ENCODE measurements around the gene XCR1. TPM values are rescaled to one million over a fixed set of nuclear protein-coding genes. Genes with fewer than 3 reads are reported as not detected.

The XCR1 gene, protein sequence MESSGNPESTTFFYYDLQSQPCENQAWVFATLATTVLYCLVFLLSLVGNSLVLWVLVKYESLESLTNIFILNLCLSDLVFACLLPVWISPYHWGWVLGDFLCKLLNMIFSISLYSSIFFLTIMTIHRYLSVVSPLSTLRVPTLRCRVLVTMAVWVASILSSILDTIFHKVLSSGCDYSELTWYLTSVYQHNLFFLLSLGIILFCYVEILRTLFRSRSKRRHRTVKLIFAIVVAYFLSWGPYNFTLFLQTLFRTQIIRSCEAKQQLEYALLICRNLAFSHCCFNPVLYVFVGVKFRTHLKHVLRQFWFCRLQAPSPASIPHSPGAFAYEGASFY
- under 0.01 TPM in 1 of 2 replicates, not detected in the other for total RNA-seq

DNA sequence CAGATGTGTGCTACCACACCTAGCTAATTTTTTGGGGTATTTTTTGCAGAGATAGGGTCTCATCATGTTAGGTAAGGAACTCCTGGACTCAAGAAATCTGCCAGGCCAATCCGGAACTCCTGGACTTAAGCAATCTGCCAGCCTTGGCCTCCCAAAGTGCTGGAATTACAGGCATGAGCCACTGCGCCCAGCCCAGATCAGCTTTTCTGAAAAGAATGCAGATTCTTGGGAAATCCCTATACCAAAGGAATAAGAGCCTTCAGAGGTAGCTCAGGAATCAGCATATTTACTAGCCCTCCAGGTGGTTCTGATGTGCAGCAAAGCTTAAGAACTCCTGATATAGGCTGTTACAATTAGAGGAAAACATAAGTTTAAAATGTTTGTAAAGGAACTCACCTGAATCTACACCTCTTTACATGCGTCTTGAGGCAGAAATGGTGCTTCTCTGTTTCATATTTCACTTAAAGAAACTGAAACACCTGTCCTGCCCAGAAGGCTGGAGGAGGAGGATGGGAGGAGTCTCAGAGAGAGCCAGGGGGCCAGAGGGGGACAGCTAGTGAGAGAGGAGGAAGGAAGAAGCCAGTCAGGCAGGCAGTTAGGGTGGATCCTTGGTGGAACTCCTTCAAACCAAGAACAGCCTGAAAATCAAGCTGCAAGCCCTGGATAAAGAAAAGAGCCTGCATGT lies at the start of gene XCR1:
Gene XCR1 (minus strand): TSS at position 463 of the 685 bp plus-strand sequence. CDS start 5,536 bp downstream, outside the sequence.

DNA sequence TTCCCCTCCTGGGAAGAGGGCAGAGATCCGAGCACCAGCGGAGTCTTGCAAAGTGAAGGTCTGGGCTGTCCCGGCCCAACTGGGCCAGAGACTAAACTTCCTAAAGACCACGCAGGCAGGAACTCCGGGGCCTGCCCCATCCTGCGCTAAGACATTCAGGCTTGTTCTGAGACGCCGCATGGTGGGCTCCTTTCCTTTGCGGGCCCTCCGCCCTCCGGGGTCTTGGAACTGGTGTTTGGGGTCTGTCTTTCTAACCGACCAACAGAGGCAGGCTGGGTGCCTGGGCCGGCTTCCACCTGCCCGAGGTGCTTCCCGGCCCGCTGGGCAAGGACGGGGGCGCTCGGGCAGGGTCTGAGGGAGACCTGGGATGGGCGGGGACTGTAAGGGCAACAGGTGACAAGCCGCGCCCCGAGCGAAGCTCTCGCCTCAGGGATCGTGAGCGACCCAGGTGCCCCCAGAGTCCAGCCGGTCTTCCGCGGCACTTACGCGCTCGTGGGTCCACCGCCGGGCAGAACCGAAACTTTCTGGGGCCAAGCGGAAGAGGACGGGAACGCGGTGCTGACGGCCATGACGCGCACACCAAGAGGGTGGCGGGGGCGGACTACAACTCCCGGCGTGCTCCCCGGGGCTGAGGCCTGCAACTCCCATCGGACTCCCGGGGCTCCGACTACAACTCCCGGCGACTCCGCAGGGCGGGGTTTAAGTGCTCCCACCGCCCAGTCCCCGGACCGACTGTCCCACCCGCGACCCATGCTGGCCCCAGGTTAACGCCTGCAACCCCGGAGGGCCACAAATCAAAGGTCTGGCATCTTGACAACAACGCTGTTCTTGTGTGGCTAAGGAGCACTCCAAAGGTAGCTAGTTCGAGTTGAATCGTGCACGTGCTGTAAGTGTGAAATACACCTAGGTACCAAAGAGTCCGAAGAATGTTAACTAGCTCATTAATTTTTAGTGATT lies 31.8 kb downstream of the XCR1 start, which contains the start of gene FYCO1:
Gene FYCO1 (minus strand): TSS at position 589 of the 957 bp plus-strand sequence. CDS start 10,914 bp downstream, outside the sequence.

Other genes starting within 250 kb of the XCR1 start
- under 0.01 TPM in 1 of 2 replicates, not detected in the other for gene SLC6A20, start 230.9 kb downstream of the XCR1 start, total RNA-seq
- 17.5 and 22.5 TPM in 2 replicates for gene LZTFL1, start 185.4 kb downstream of the XCR1 start, total RNA-seq
- not detected in 2 replicates for gene CCR9, start 140.9 kb downstream of the XCR1 start, total RNA-seq
- gene CXCR6, start 84.0 kb downstream of the XCR1 start, total RNA-seq = not detected in 2 replicates
- gene FYCO1, start 31.7 kb downstream of the XCR1 start, total RNA-seq = 44.7 and 47.0 TPM in 2 replicates
- 4.5 and 7.6 TPM in 2 replicates for gene CCR1, start 180.8 kb upstream of the XCR1 start, total RNA-seq
- gene CCR3, start 215.0 kb upstream of the XCR1 start, total RNA-seq = 0.33 TPM in 1 of 2 replicates, not detected in the other

All from smooth muscle cell of trachea (primary cell).